ENCODE results near the gene TMEM252. TPM values are rescaled to one million over a fixed set of nuclear protein-coding genes. Genes with fewer than 3 reads are reported as not detected.

The TMEM252 gene
- total RNA-seq, 1 donor from 2014 or later: not detected

- no peaks in the 10 kb centered on the region for H3K79me2 ChIP-seq (ENCODE audit: low read depth)
- no peak overlapping the region for H3K4me2 ChIP-seq
- no peak overlapping the region for H2AFZ ChIP-seq (replicated peaks)
- H3K9me3 ChIP-seq (ENCODE audit: low read depth): no peaks in the 10 kb centered on the region
- DNase-seq (ENCODE audit: low spot score): no peak
- Mint-ChIP-seq H3K9me3 (peaks cover 11% of the 10 kb centered on the region), H3K36me3 (no peaks in the 10 kb centered on the region), H3K27ac (no peak overlapping the region), H3K4me3 (no peak overlapping the region), H3K4me1 (no peaks in the 10 kb centered on the region), H3K27me3 (ENCODE audit: insufficient read depth, low read depth) (peaks cover 2% of the 10 kb centered on the region)
- TF ChIP-seq EZH2phosphoT487 (IDR thresholded peaks at IDR 0.05) (no peak), EZH2 (IDR thresholded peaks at IDR 0.05) (no peak), CTCF (IDR thresholded peaks at IDR 0.05) (no peak)
- no peaks in the 10 kb centered on the region for H3K36me3 ChIP-seq
- H3K9ac ChIP-seq: no peak overlapping the region
- no peaks in the 10 kb centered on the region for H3F3A ChIP-seq (ENCODE audit: low read depth)
- no peak overlapping the region for H3K4me3 ChIP-seq
- no peaks in the 10 kb centered on the region for H3K4me1 ChIP-seq
- H4K20me1 ChIP-seq (ENCODE audit: low read depth): no peaks in the 10 kb centered on the region
- H3K27me3 ChIP-seq: peaks cover 99% of the 10 kb centered on the region
- no peak overlapping the region for H3K27ac ChIP-seq
Measured at GRCh38 chr9:68522131-68522530, 18.6 kb downstream of the TMEM252 start.

GRCh38 chr9:68515326-68516017 lies 25.2 kb downstream of the TMEM252 start:
- peaks cover 3% of the 10 kb centered on the region for H3K4me1 Mint-ChIP-seq
- H3K27ac Mint-ChIP-seq: no peak overlapping the region
- H3K27me3 ChIP-seq: peaks cover 97% of the 10 kb centered on the region
- H3K9me3 ChIP-seq (ENCODE audit: low read depth): no peaks in the 10 kb centered on the region
- H3K27me3 Mint-ChIP-seq (ENCODE audit: insufficient read depth, low read depth): peaks cover 4% of the 10 kb centered on the region
- H3K36me3 ChIP-seq: no peaks in the 10 kb centered on the region
- H3K4me3 Mint-ChIP-seq: no peak overlapping the region
- peaks cover 2% of the 10 kb centered on the region for H3F3A ChIP-seq (ENCODE audit: low read depth)
- TF ChIP-seq EZH2 (IDR thresholded peaks at IDR 0.05) (no peak), CTCF (IDR thresholded peaks at IDR 0.05) (no peak), EZH2phosphoT487 (IDR thresholded peaks at IDR 0.05) (no peak)
- no peak overlapping the region for H2AFZ ChIP-seq (replicated peaks)
- no peak overlapping the region for H3K9ac ChIP-seq
- no peaks in the 10 kb centered on the region for H4K20me1 ChIP-seq (ENCODE audit: low read depth)
- no peaks in the 10 kb centered on the region for H3K4me1 ChIP-seq
- no peak overlapping the region for H3K4me2 ChIP-seq
- H3K79me2 ChIP-seq (ENCODE audit: low read depth): no peaks in the 10 kb centered on the region
- H3K36me3 Mint-ChIP-seq: no peaks in the 10 kb centered on the region
- peaks cover 11% of the 10 kb centered on the region for H3K9me3 Mint-ChIP-seq
- H3K4me3 ChIP-seq: no peak overlapping the region
- no peak overlapping the region for H3K27ac ChIP-seq
- no peak for DNase-seq (ENCODE audit: low spot score)

GRCh38 chr9:68513981-68514380 lies 26.7 kb downstream of the TMEM252 start:
- no peak for DNase-seq (ENCODE audit: low spot score)
- Histone ChIP-seq H3K27me3 (peaks cover 92% of the 10 kb centered on the region), H3K4me1 (peaks cover 10% of the 10 kb centered on the region), H3K79me2 (ENCODE audit: low read depth) (no peaks in the 10 kb centered on the region), H3K4me2 (no peak overlapping the region), H3K27ac (no peak overlapping the region), H3F3A (ENCODE audit: low read depth) (peaks cover 13% of the 10 kb centered on the region), H3K9me3 (ENCODE audit: low read depth) (no peaks in the 10 kb centered on the region), H3K9ac (no peak overlapping the region), H3K4me3 (no peak overlapping the region), H4K20me1 (ENCODE audit: low read depth) (no peaks in the 10 kb centered on the region), H3K36me3 (no peaks in the 10 kb centered on the region), H2AFZ (replicated peaks) (no peak overlapping the region)
- Mint-ChIP-seq H3K4me1 (peaks cover 14% of the 10 kb centered on the region), H3K36me3 (peaks cover 3% of the 10 kb centered on the region), H3K27ac (no peak overlapping the region), H3K9me3 (peaks cover 11% of the 10 kb centered on the region), H3K27me3 (ENCODE audit: insufficient read depth, low read depth) (peaks cover 4% of the 10 kb centered on the region), H3K4me3 (no peak overlapping the region)
- TF ChIP-seq EZH2 (IDR thresholded peaks at IDR 0.05) (no peak), EZH2phosphoT487 (IDR thresholded peaks at IDR 0.05) (no peak)

GRCh38 chr9:68513385-68513784 lies 27.3 kb downstream of the TMEM252 start:
- peaks cover 92% of the 10 kb centered on the region for H3K27me3 ChIP-seq
- H3K79me2 ChIP-seq (ENCODE audit: low read depth): no peaks in the 10 kb centered on the region
- TF ChIP-seq EZH2phosphoT487 (IDR thresholded peaks at IDR 0.05): no peak
- no peak for TF ChIP-seq EZH2 (IDR thresholded peaks at IDR 0.05)
- no peak for TF ChIP-seq CTCF (IDR thresholded peaks at IDR 0.05)
- H3K9me3 ChIP-seq (ENCODE audit: low read depth): no peaks in the 10 kb centered on the region
- peaks cover 14% of the 10 kb centered on the region for H3K4me1 ChIP-seq
- H3K36me3 ChIP-seq: no peaks in the 10 kb centered on the region
- no peak overlapping the region for H3K4me3 ChIP-seq
- Mint-ChIP-seq H3K27me3 (ENCODE audit: insufficient read depth, low read depth) (peaks cover 4% of the 10 kb centered on the region), H3K27ac (no peak overlapping the region), H3K4me3 (no peak overlapping the region), H3K9me3 (peaks cover 7% of the 10 kb centered on the region), H3K4me1 (peaks cover 19% of the 10 kb centered on the region), H3K36me3 (peaks cover 3% of the 10 kb centered on the region)
- no peak overlapping the region for H2AFZ ChIP-seq (replicated peaks)
- H4K20me1 ChIP-seq (ENCODE audit: low read depth): no peaks in the 10 kb centered on the region
- no peak overlapping the region for H3K4me2 ChIP-seq
- peaks cover 13% of the 10 kb centered on the region for H3F3A ChIP-seq (ENCODE audit: low read depth)
- DNase-seq (ENCODE audit: low spot score): no peak
- H3K9ac ChIP-seq: no peak overlapping the region
- no peak overlapping the region for H3K27ac ChIP-seq

All from neural progenitor cell (in vitro differentiated cells).